Spinal cord (tissue), 10 donors: ENCODE data around the gene CCT8L2. TPM values are rescaled to one million over a fixed set of nuclear protein-coding genes. Genes with fewer than 3 reads are reported as not detected.
"Not testable (repeated sequence)": the region's sequence is repeated elsewhere in the genome, so short reads cannot be mapped to it uniquely, and the experiment has no call there.

ENCODE experiments used
- DNase-seq, 6 donors: peaks; one replicate each; pipeline versions ENCODE4 v3.0.0 to v3.0.0-alpha.2; 2013 to 2015; ENCODE audit warnings: low spot score in 6 of 6, low read depth in 4 of 6
- H3K27ac ChIP-seq: one replicate; pipeline ENCODE4 v1.5.1; 2013; ENCODE audit warnings: low read depth, low read length, control low read depth
- H3K27me3 ChIP-seq: one replicate; pipeline ENCODE4 v1.6.1; 2013; ENCODE audit warnings: low read length; ENCODE audit not compliant: control insufficient read depth, insufficient read depth
- H3K36me3 ChIP-seq: one replicate; pipeline ENCODE4 v1.6.1; 2013; ENCODE audit warnings: low read length; ENCODE audit not compliant: control insufficient read depth, insufficient read depth
- H3K4me1 ChIP-seq: one replicate; pipeline ENCODE4 v1.6.1; 2013; ENCODE audit warnings: low read length; ENCODE audit not compliant: control insufficient read depth, insufficient read depth
- H3K4me3 ChIP-seq: one replicate; pipeline ENCODE4 v1.5.1; 2013; ENCODE audit warnings: low read depth, low read length, control low read depth
- H3K9me3 ChIP-seq: one replicate; pipeline ENCODE4 v1.6.1; 2013; ENCODE audit warnings: low read length; ENCODE audit not compliant: control insufficient read depth, insufficient read depth
- WGBS: methylation state at CpG from one replicate; pipeline ENCODE4 v1.1.5; 2013; ENCODE audit warnings: missing lambda C conversion rate; ENCODE audit not compliant: insufficient coverage; 5-methylcytosine and 5-hydroxymethylcytosine counted together
- polyA plus RNA-seq, 2 donors: library from polyadenylated mRNA; unstranded; fragments of 120-200 nt; gene quantifications; one replicate each; pipeline ENCODE4 v1.2.1, GENCODE V29; 2013; ENCODE audit not compliant: insufficient read length in 2 of 2
- total RNA-seq, 2 donors: library from RNA; depleted of rRNA in 1 of 2; stranded (reverse); fragments of 120-200 nt in 1 of 2; fragments of >200 nt in 1 of 2; gene quantifications; one replicate each; pipeline versions ENCODE4 v1.2.3 to v1.2.4, GENCODE V29; 2013 to 2014
- donor health status: healthy.

CCT8L2 gene
- total and polyA plus RNA-seq, 4 donors: not detected

GRCh38 chr22:16559056-16559955 is 33.3 kb downstream of the CCT8L2 start:
- H3K4me3 ChIP-seq: no peak overlapping the region
- no peak for DNase-seq

GRCh38 chr22:16558376-16558945 is 34.1 kb downstream of the CCT8L2 start:
- H3K4me3 ChIP-seq, H3K36me3 ChIP-seq, H3K27me3 ChIP-seq, H3K27ac ChIP-seq, H3K9me3 ChIP-seq, DNase-seq, H3K4me1 ChIP-seq: not testable (repeated sequence)
- WGBS: 78% methylated on average over 4 of the region's 4 CpGs

More at GRCh38 chr22:16559056-16559955, 33.3 kb downstream of the CCT8L2 start:
- Histone ChIP-seq H3K36me3 (no peaks in the 10 kb centered on the region), H3K27ac (no peak overlapping the region), H3K9me3 (peaks cover 1% of the 10 kb centered on the region), H3K4me1 (no peaks in the 10 kb centered on the region), H3K27me3 (no peaks in the 10 kb centered on the region)
- WGBS: 88% methylated on average over 3 of the region's 3 CpGs

GRCh38 chr22:16557511-16557910 is 35.1 kb downstream of the CCT8L2 start:
- H3K4me3 ChIP-seq, H3K9me3 ChIP-seq: not testable (repeated sequence)
- 91% methylated on average over 10 of the region's 13 CpGs for WGBS

GRCh38 chr22:16555077-16555994 is 37.3 kb downstream of the CCT8L2 start:
- not testable (repeated sequence) for H3K9me3 ChIP-seq, H3K27ac ChIP-seq, H3K36me3 ChIP-seq, H3K4me3 ChIP-seq, DNase-seq, H3K27me3 ChIP-seq, H3K4me1 ChIP-seq
- 80% methylated on average over 1 of the region's 8 CpGs for WGBS

More at GRCh38 chr22:16557511-16557910, 35.1 kb downstream of the CCT8L2 start:
- H3K4me1 ChIP-seq, H3K27me3 ChIP-seq, H3K36me3 ChIP-seq, H3K27ac ChIP-seq, DNase-seq: not testable (repeated sequence)

- not testable (repeated sequence) for H3K27me3 ChIP-seq, H3K36me3 ChIP-seq, H3K9me3 ChIP-seq, H3K4me1 ChIP-seq, H3K4me3 ChIP-seq, H3K27ac ChIP-seq, DNase-seq
- WGBS: 100% methylated on average over 1 of the region's 1 CpG
These were observed 49.3 kb downstream of the CCT8L2 start for GRCh38 chr22:16543310-16543709.

Other genes starting within 250 kb of the CCT8L2 start
- under 1 TPM in 1 of 2 donors, not detected in 1; 0.10 TPM for gene XKR3, start 232.6 kb upstream of the CCT8L2 start, total RNA-seq
- gene XKR3, start 232.6 kb upstream of the CCT8L2 start, polyA plus RNA-seq: not detected